Tibial nerve (tissue), 3 donors: ENCODE results near the gene NEU3.

Experiments
- CTCF ChIP-seq, 5 experiments: fragments of 200-600 bp in 3 of 5; fragments of 450-650 bp in 2 of 5; sonication (generic) in 3 of 5; IDR thresholded peaks; one replicate each; pipeline ENCODE4 v1.5.1; 2016 to 2019; ENCODE audit warnings: antibody characterized with exemption in 5 of 5, mild to moderate bottlenecking in 3 of 5, moderate library complexity in 2 of 5
- POLR2A ChIP-seq, 2 donors: fragments of 450-650 bp; IDR thresholded peaks; one replicate each; pipeline ENCODE4 v1.6.1; 2017; ENCODE audit warnings: antibody characterized with exemption in 2 of 2, mild to moderate bottlenecking in 2 of 2, moderate library complexity in 2 of 2

DNA sequence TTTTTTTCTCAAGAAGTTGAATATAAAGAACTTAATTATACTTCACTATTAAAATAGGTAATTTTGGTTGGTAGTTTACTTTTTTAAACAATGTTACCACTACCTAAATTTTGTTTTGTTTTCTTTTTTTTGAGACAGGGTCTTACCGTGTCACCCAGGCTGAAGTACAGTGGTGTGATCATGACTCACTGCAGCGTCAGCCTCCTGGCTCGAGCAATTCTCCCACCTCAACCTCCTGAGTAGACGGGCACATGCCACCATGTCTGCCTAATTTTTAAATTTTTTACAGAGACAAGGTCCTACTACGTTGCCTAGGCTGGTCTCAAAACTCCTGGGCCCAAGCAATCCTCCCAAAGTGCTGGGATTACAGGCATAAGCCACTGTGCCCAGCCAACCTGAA, 22.1 kb upstream of the NEU3 start:
- TF ChIP-seq CTCF (IDR thresholded peaks at IDR 0.05), result no peak
- no peak for TF ChIP-seq POLR2A (IDR thresholded peaks at IDR 0.05)
